ENCODE data around the gene GYS1. TPM values are rescaled to one million over a fixed set of nuclear protein-coding genes. Genes with fewer than 3 reads are reported as not detected.

Gene GYS1
- total RNA-seq, 1 experiment from 2014 or later, result 20.2 TPM

- no peak for ATAC-seq
- no TSS peak for BruUV-seq (replicated peaks)
Measured at GRCh38 chr19:48987323-48987722, 5.8 kb downstream of the GYS1 start.

GRCh38 chr19:48986211-48986610, 6.9 kb downstream of the GYS1 start:
- Histone ChIP-seq H3K9me3 (ENCODE audit: control insufficient read depth, insufficient read depth, low read depth, low read length) (no peaks in the 10 kb centered on the region), H3K4me3 (ENCODE audit: low read depth in 2 of 2, low read length in 2 of 2) (no peak overlapping the region), H3K4me1 (ENCODE audit: control insufficient read depth, insufficient read depth, low read length) (no peaks in the 10 kb centered on the region), H3K36me3 (ENCODE audit: control insufficient read depth, insufficient read depth, low read length) (no peaks in the 10 kb centered on the region), H3K27ac (ENCODE audit: low read length) (no peak overlapping the region), H3K27me3 (ENCODE audit: control insufficient read depth, insufficient read depth, low read length) (no peaks in the 10 kb centered on the region)
- ChIA-PET CTCF (interaction anchor here (0.6 to 1.6 kb wide), 2 partner anchors 16 to 158 kb away, joined by 3 to 4 read pairs; no protein-coding TSS in a partner anchor), POLR2A (no interaction called here)
- BruUV-seq (replicated peaks), result no TSS peak
- intact Hi-C loops (cut with micrococcal nuclease; ENCODE audit: unreplicated experiment), result no loop called here
- TF ChIP-seq POLR2AphosphoS5 (IDR thresholded peaks at IDR 0.05; ENCODE audit: low read depth, low read length), result no peak
- no peak for TF ChIP-seq TCF7L2 (IDR thresholded peaks at IDR 0.05; ENCODE audit: low read depth, low read length)
- TF ChIP-seq REST (IDR thresholded peaks at IDR 0.05; ENCODE audit: insufficient read depth in 1 of 2, low read depth in 2 of 2, low read length in 1 of 2), result no peak
- TF ChIP-seq CTCF (IDR thresholded peaks at IDR 0.05), result no peak
- no peak for TF ChIP-seq SIN3A (IDR thresholded peaks at IDR 0.05; ENCODE audit: borderline replicate concordance, insufficient read depth, low read depth, low read length)
- ATAC-seq (no peak), DNase-seq (ENCODE audit: low read depth, low spot score) (no peak)
- in situ Hi-C loops (cut with HindIII; ENCODE audit: low pct_unique_long_range_greater_than_20kb, low sequenced_read_pairs), result no loop called here

More at GRCh38 chr19:48987323-48987722, 5.8 kb downstream of the GYS1 start:
- H3K4me3 ChIP-seq (ENCODE audit: low read depth in 2 of 2, low read length in 2 of 2), result no peak overlapping the region
- POLR2A ChIA-PET, result no interaction called here
- intact Hi-C loops (cut with micrococcal nuclease; ENCODE audit: unreplicated experiment) (no loop called here), in situ Hi-C loops (cut with HindIII; ENCODE audit: low pct_unique_long_range_greater_than_20kb, low sequenced_read_pairs) (no loop called here)
- CTCF ChIA-PET, result interaction anchor here (0.6 to 1.6 kb wide), 2 partner anchors 11 to 17 kb away, joined by 4 to 9 read pairs; no protein-coding TSS in a partner anchor
- no peak for DNase-seq (ENCODE audit: low read depth, low spot score)
- H3K36me3 ChIP-seq (ENCODE audit: control insufficient read depth, insufficient read depth, low read length), result no peaks in the 10 kb centered on the region; the same call in 1 of the 2 replicates
- TF ChIP-seq REST (IDR thresholded peaks at IDR 0.05; ENCODE audit: insufficient read depth in 1 of 2, low read depth in 2 of 2, low read length in 1 of 2) (no peak), SIN3A (IDR thresholded peaks at IDR 0.05; ENCODE audit: borderline replicate concordance, insufficient read depth, low read depth, low read length) (no peak), POLR2AphosphoS5 (IDR thresholded peaks at IDR 0.05; ENCODE audit: low read depth, low read length) (no peak), CTCF (IDR thresholded peaks at IDR 0.05) (no peak)
- no peaks in the 10 kb centered on the region for H3K4me1 ChIP-seq (ENCODE audit: control insufficient read depth, insufficient read depth, low read length)
- no peaks in the 10 kb centered on the region for H3K9me3 ChIP-seq (ENCODE audit: control insufficient read depth, insufficient read depth, low read depth, low read length)
- no peak overlapping the region for H3K27ac ChIP-seq (ENCODE audit: low read length)
- H3K27me3 ChIP-seq (ENCODE audit: control insufficient read depth, insufficient read depth, low read length), result no peaks in the 10 kb centered on the region

Measured in Panc1 (cell line).